ENCODE data around the gene SLC4A7. TPM values are rescaled to one million over a fixed set of nuclear protein-coding genes. Genes with fewer than 3 reads are reported as not detected.
"Not testable (repeated sequence)": the region's sequence is repeated elsewhere in the genome, so short reads cannot be mapped to it uniquely, and the experiment has no call there.

The SLC4A7 gene
- total RNA-seq, 4 donors from 2014 or later: 7.5 to 19.8 (median 12.8) TPM

- Histone ChIP-seq H3K9me3 (no peaks in the 10 kb centered on the region), H3K36me3 (no peaks in the 10 kb centered on the region), H3K4me1 (peaks cover 9 to 35% of the 10 kb centered on the region in 2 donors), H3K4me3 (no peak overlapping the region), H3K27me3 (no peaks in the 10 kb centered on the region), H3K27ac (no peak overlapping the region)
- ATAC-seq (no peak), DNase-seq (no peak)
- no peak for TF ChIP-seq CTCF (IDR thresholded peaks at IDR 0.05 in 4 of 5, conservative IDR thresholded peaks at IDR 0.05 in 1 of 5)
- no peak for TF ChIP-seq POLR2A (IDR thresholded peaks at IDR 0.05)
- intact Hi-C loops (cut with DNase I; ENCODE audit: low total_unique reads): no loop called here
- in situ Hi-C loops (cut with MboI; ENCODE audit: low sequenced_read_pairs in 4 of 4): loop anchor here in 2 of 4 donors (25.0 kb wide), 2 partner anchors 140 to 315 kb away; no protein-coding TSS in a partner anchor
These were observed 31.7 kb downstream of the SLC4A7 start for GRCh38 chr3:27452368-27453090.

- peaks cover 9 to 34% of the 10 kb centered on the region in 2 donors for H3K4me1 ChIP-seq
- intact Hi-C loops (cut with DNase I; ENCODE audit: low total_unique reads) (no loop called here), in situ Hi-C loops (cut with MboI; ENCODE audit: low sequenced_read_pairs in 4 of 4) (loop anchor here in 2 of 4 donors (25.0 kb wide), 2 partner anchors 140 to 315 kb away; no protein-coding TSS in a partner anchor)
- TF ChIP-seq CTCF (IDR thresholded peaks at IDR 0.05 in 4 of 5, conservative IDR thresholded peaks at IDR 0.05 in 1 of 5) (no peak), POLR2A (IDR thresholded peaks at IDR 0.05) (no peak)
- no peak for ATAC-seq
- no peaks in the 10 kb centered on the region for H3K9me3 ChIP-seq
- H3K27ac ChIP-seq: no peak overlapping the region
- H3K4me3 ChIP-seq: no peak overlapping the region
- no peaks in the 10 kb centered on the region for H3K27me3 ChIP-seq
- no peaks in the 10 kb centered on the region for H3K36me3 ChIP-seq
- no peak for DNase-seq
These were observed 32.3 kb downstream of the SLC4A7 start for GRCh38 chr3:27451842-27452241.

GRCh38 chr3:27451251-27451650 is 32.9 kb downstream of the SLC4A7 start:
- no peaks in the 10 kb centered on the region for H3K36me3 ChIP-seq
- in situ Hi-C loops (cut with MboI; ENCODE audit: low sequenced_read_pairs in 4 of 4): loop anchor here in 2 of 4 donors (25.0 kb wide), 2 partner anchors 139 to 314 kb away; no protein-coding TSS in a partner anchor
- ATAC-seq (no peak), DNase-seq (no peak)
- TF ChIP-seq POLR2A (IDR thresholded peaks at IDR 0.05) (no peak), CTCF (IDR thresholded peaks at IDR 0.05 in 4 of 5, conservative IDR thresholded peaks at IDR 0.05 in 1 of 5) (no peak)
- H3K9me3 ChIP-seq: no peaks in the 10 kb centered on the region
- intact Hi-C loops (cut with DNase I; ENCODE audit: low total_unique reads): no loop called here
- no peak overlapping the region for H3K4me3 ChIP-seq
- peaks cover 9 to 28% of the 10 kb centered on the region in 2 donors for H3K4me1 ChIP-seq
- H3K27me3 ChIP-seq: no peaks in the 10 kb centered on the region
- no peak overlapping the region for H3K27ac ChIP-seq

GRCh38 chr3:27449530-27450150 is 34.5 kb downstream of the SLC4A7 start:
- DNase-seq (no peak), ATAC-seq (no peak)
- H3K27me3 ChIP-seq: no peaks in the 10 kb centered on the region
- intact Hi-C loops (cut with DNase I; ENCODE audit: low total_unique reads) (no loop called here), in situ Hi-C loops (cut with MboI; ENCODE audit: low sequenced_read_pairs in 4 of 4) (loop anchor here in 2 of 4 donors (25.0 kb wide), 2 partner anchors 137 to 312 kb away; no protein-coding TSS in a partner anchor)
- no peak for TF ChIP-seq CTCF (IDR thresholded peaks at IDR 0.05 in 4 of 5, conservative IDR thresholded peaks at IDR 0.05 in 1 of 5)
- no peak for TF ChIP-seq POLR2A (IDR thresholded peaks at IDR 0.05)
- H3K4me1 ChIP-seq: peaks cover 5 to 20% of the 10 kb centered on the region in 2 donors
- H3K36me3 ChIP-seq: no peaks in the 10 kb centered on the region
- no peaks in the 10 kb centered on the region for H3K9me3 ChIP-seq
- H3K27ac ChIP-seq: peak overlapping the region in 1 of 4 donors; percentile 6
- H3K4me3 ChIP-seq: no peak overlapping the region

- H3K9me3 ChIP-seq; H3K4me1 ChIP-seq; H3K4me3 ChIP-seq; intact Hi-C loops (cut with DNase I; ENCODE audit: low total_unique reads); in situ Hi-C loops (cut with MboI; ENCODE audit: low sequenced_read_pairs in 4 of 4); H3K27me3 ChIP-seq: not testable (repeated sequence)
- peak in 1 of 2 donors; percentile 24 for DNase-seq
- peaks cover 0 to 17% of the 10 kb centered on the region in 2 donors for H3K36me3 ChIP-seq
- ATAC-seq: peak in 1 of 2 donors; percentile 47
- peak overlapping the region; percentile 45 to 63 (median 53) for H3K27ac ChIP-seq
These were observed 41.2 kb downstream of the SLC4A7 start for GRCh38 chr3:27442995-27443394.

GRCh38 chr3:27438352-27438751 is 45.8 kb downstream of the SLC4A7 start:
- H3K4me3 ChIP-seq; intact Hi-C loops (cut with DNase I; ENCODE audit: low total_unique reads); H3K4me1 ChIP-seq; H3K27me3 ChIP-seq; H3K27ac ChIP-seq; DNase-seq; H3K9me3 ChIP-seq; ATAC-seq; in situ Hi-C loops (cut with MboI; ENCODE audit: low sequenced_read_pairs in 4 of 4): not testable (repeated sequence)
- H3K36me3 ChIP-seq: peaks cover 3 to 31% of the 10 kb centered on the region in 2 donors

All from gastrocnemius medialis (tissue), 4 donors.